ENCODE results near the gene ZBTB46. TPM values are rescaled to one million over a fixed set of nuclear protein-coding genes. Genes with fewer than 3 reads are reported as not detected.

The ZBTB46 gene
- total RNA-seq, 4 donors from 2014 or later, result 15.9 to 39.9 (median 27.7) TPM

- WGBS, 2 donors, result 74 to 80% methylated on average over 25 to 27 of the region's 27 CpGs
- intact Hi-C loops (cut with DNase I), result no loop called here
Observed at GRCh38 chr20:63850689-63851547, 19.9 kb upstream of the ZBTB46 start.

GRCh38 chr20:63848003-63848911, 17.2 kb upstream of the ZBTB46 start:
- no peaks in the 10 kb centered on the region for H3K9me3 ChIP-seq
- H3K36me3 ChIP-seq, result no peaks in the 10 kb centered on the region
- no peak for TF ChIP-seq CTCF (IDR thresholded peaks at IDR 0.05)
- no peak for TF ChIP-seq POLR2A (IDR thresholded peaks at IDR 0.05)
- H3K4me3 ChIP-seq (replicated peaks in 1 of 3), result no peak overlapping the region
- intact Hi-C loops (cut with DNase I), result no loop called here
- peaks cover 7 to 30% of the 10 kb centered on the region in 2 donors for H3K4me1 ChIP-seq
- 79 to 84% methylated on average over 15 to 19 of the region's 28 CpGs for WGBS, 2 donors
- no peaks in the 10 kb centered on the region for H3K27me3 ChIP-seq
- H3K27ac ChIP-seq, result peak overlapping the region; percentile 36 to 65 (median 38)
- no peak for DNase-seq

More at GRCh38 chr20:63850689-63851547, 19.9 kb upstream of the ZBTB46 start:
- DNase-seq, result no peak
- Histone ChIP-seq H3K36me3 (no peaks in the 10 kb centered on the region), H3K4me3 (replicated peaks in 1 of 3) (no peak overlapping the region), H3K9me3 (no peaks in the 10 kb centered on the region), H3K27me3 (no peaks in the 10 kb centered on the region), H3K27ac (no peak overlapping the region), H3K4me1 (peaks cover 21 to 50% of the 10 kb centered on the region in 2 donors)
- no peak for TF ChIP-seq CTCF (IDR thresholded peaks at IDR 0.05)
- no peak for TF ChIP-seq POLR2A (IDR thresholded peaks at IDR 0.05)

GRCh38 chr20:63847237-63848002, 16.4 kb upstream of the ZBTB46 start:
- no peak for DNase-seq
- no peaks in the 10 kb centered on the region for H3K27me3 ChIP-seq
- TF ChIP-seq CTCF (IDR thresholded peaks at IDR 0.05), result no peak
- no peak for TF ChIP-seq POLR2A (IDR thresholded peaks at IDR 0.05)
- WGBS, 2 donors, result 48 to 52% methylated on average over 4 to 14 of the region's 16 CpGs
- no peaks in the 10 kb centered on the region for H3K36me3 ChIP-seq
- H3K27ac ChIP-seq, result peak overlapping the region; percentile 36 to 65 (median 38)
- H3K9me3 ChIP-seq, result no peaks in the 10 kb centered on the region
- H3K4me3 ChIP-seq (replicated peaks in 1 of 3), result no peak overlapping the region
- H3K4me1 ChIP-seq, result peaks cover 7 to 30% of the 10 kb centered on the region in 2 donors
- intact Hi-C loops (cut with DNase I), result no loop called here

- Histone ChIP-seq H3K4me3 (replicated peaks in 1 of 3) (no peak overlapping the region), H3K27me3 (no peaks in the 10 kb centered on the region), H3K9me3 (no peaks in the 10 kb centered on the region), H3K36me3 (no peaks in the 10 kb centered on the region), H3K4me1 (peaks cover 7 to 30% of the 10 kb centered on the region in 2 donors), H3K27ac (peak overlapping the region; percentile 36 to 65 (median 38))
- 68 to 80% methylated on average over 2 to 3 of the region's 3 CpGs for WGBS, 2 donors
- intact Hi-C loops (cut with DNase I), result no loop called here
- no peak for TF ChIP-seq POLR2A (IDR thresholded peaks at IDR 0.05)
- no peak for TF ChIP-seq CTCF (IDR thresholded peaks at IDR 0.05)
- no peak for DNase-seq
Observed at GRCh38 chr20:63846888-63847236, 15.8 kb upstream of the ZBTB46 start.

All from thyroid gland (tissue), 4 donors.